Neutrophil (primary cell): ENCODE results near the gene TBXAS1.

Source experiments
- H3K27ac ChIP-seq: fragments of 200-600 bp; sonication (generic); 2 replicates; pipeline ENCODE4 v1.5.1; 2016; ENCODE audit warnings: mild to moderate bottlenecking, moderate library complexity
- H3K27me3 ChIP-seq: fragments of 200-600 bp; sonication (generic); 2 replicates; pipeline ENCODE4 v1.6.0; 2016; ENCODE audit warnings: mild to moderate bottlenecking
- H3K36me3 ChIP-seq: fragments of 200-600 bp; sonication (generic); 2 replicates; pipeline ENCODE4 v1.5.1; 2017
- H3K4me1 ChIP-seq, 2 experiments: fragments of 200-600 bp in 1 of 2; sonication (generic) in 1 of 2; 1 replicate in 1 of 2; 2 replicates in 1 of 2; pipeline versions ENCODE4 v1.5.1 to v1.6.1; 2013 to 2016; ENCODE audit warnings: low read depth in 1 of 2, low read length in 1 of 2, mild to moderate bottlenecking in 1 of 2, moderate library complexity in 1 of 2; ENCODE audit not compliant: control insufficient read depth in 1 of 2, insufficient read depth in 1 of 2
- H3K4me3 ChIP-seq, 2 experiments: fragments of 200-600 bp in 1 of 2; sonication (generic) in 1 of 2; 1 replicate in 1 of 2; 2 replicates in 1 of 2; pipeline ENCODE4 v1.5.1; 2013 to 2016; ENCODE audit warnings: low read depth in 1 of 2, low read length in 1 of 2, mild to moderate bottlenecking in 1 of 2, moderate library complexity in 1 of 2
- H3K9me3 ChIP-seq: fragments of 200-600 bp; sonication (generic); 2 replicates; pipeline ENCODE4 v1.5.1; 2016
- TF ChIP-seq, protein P1 (sequence below): fragments of 200-600 bp; sonication (generic); IDR thresholded peaks from 2 replicates; pipeline ENCODE4 v1.5.1; 2016; ENCODE audit warnings: antibody characterized with exemption

The TBXAS1 gene

DNA sequence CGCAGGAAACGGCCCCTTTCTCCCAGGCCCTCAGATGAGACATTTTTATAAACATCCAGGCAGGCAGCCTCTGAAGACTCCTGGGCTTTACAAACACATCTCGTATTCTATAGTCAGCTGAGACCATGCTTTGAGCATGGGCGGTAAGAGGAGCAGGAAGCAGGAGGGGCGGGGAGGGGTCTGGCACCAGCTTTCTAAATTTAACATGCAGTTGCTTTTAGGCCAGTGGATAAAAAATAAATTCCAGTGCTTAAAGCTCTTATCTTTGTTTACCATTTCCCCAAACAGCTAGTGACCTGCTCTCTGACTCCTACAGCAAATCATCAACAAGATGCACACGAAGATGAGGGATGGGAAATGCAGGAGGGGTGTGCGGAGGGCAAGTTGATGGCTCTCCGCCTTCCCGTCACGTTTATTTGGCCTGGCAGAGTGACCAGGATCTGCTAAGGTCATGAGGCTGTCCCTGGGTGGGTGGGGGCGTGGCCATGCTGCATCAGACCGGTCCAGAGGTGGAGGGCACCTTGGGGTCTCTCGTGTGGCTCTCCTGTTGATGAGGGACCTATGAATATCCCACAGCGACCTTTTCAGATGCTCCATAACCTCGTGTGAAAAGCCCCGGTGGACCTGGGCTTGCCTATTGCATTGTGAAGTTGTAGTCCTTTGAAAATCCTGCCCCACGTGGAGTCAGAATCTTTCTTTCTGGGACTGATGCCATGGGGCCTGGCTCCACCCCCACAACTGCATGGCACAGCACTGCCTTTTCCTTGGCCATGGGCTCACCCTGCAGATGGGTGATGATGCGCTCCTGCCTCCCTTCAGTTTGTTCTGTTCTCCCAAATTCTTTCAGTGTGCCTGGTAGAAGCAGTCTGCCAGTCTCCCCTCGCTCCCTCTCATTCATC lies 166.2 kb downstream of the TBXAS1 start:
- no peaks in the 10 kb centered on the region for H3K27me3 ChIP-seq
- H3K9me3 ChIP-seq = no peaks in the 10 kb centered on the region
- no peak overlapping the region for H3K27ac ChIP-seq
- H3K4me1 ChIP-seq = no peaks in the 10 kb centered on the region
- TF ChIP-seq, protein P1, sequence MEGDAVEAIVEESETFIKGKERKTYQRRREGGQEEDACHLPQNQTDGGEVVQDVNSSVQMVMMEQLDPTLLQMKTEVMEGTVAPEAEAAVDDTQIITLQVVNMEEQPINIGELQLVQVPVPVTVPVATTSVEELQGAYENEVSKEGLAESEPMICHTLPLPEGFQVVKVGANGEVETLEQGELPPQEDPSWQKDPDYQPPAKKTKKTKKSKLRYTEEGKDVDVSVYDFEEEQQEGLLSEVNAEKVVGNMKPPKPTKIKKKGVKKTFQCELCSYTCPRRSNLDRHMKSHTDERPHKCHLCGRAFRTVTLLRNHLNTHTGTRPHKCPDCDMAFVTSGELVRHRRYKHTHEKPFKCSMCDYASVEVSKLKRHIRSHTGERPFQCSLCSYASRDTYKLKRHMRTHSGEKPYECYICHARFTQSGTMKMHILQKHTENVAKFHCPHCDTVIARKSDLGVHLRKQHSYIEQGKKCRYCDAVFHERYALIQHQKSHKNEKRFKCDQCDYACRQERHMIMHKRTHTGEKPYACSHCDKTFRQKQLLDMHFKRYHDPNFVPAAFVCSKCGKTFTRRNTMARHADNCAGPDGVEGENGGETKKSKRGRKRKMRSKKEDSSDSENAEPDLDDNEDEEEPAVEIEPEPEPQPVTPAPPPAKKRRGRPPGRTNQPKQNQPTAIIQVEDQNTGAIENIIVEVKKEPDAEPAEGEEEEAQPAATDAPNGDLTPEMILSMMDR = no peak
- peaks cover 40% of the 10 kb centered on the region for H3K36me3 ChIP-seq
- H3K4me3 ChIP-seq = no peak overlapping the region

DNA sequence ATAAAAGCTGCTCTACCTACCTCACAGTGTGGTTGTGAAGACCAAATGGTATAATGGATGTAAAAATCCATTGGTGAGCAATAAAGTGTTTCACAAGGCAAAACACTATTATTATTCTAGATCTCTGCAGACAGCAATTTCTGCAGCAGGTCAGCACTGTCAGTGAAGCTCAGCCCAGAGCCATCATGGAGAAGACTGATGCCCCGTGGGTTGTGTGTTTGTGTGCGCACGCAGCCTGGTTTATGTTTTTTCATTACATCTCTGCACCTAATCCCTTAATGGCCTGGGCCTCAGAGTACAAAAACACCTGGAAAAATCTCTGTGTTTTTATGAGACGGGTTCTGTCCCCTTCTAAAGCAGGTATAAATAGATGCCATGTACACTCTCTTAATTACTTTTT lies 169.5 kb downstream of the TBXAS1 start:
- TF ChIP-seq, protein P1 = no peak
- no peaks in the 10 kb centered on the region for H3K4me1 ChIP-seq

DNA sequence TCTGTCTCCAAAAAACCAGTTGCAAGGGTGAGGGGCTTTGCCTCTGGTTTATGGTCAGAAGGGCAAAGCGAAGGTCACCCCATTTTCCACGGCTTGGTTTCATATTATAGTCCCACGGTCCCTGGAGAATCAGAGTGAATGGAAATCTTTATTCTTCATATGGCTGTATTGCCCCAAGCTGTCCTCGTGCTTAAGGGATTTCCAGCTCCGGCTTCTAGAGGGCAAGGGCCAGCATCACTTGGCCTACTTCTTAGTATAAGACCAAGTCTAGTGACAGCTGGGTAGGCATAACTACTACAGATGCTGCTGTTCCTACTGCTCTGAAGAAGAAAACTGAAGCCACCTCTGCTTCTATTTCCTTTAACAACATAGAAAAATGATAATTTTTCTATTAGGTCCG lies 170.5 kb downstream of the TBXAS1 start:
- no peaks in the 10 kb centered on the region for H3K9me3 ChIP-seq
- TF ChIP-seq, protein P1 = no peak
- no peaks in the 10 kb centered on the region for H3K4me1 ChIP-seq
- no peak overlapping the region for H3K27ac ChIP-seq
- H3K36me3 ChIP-seq = peaks cover 35% of the 10 kb centered on the region
- H3K27me3 ChIP-seq = no peaks in the 10 kb centered on the region
- H3K4me3 ChIP-seq = no peak overlapping the region

More for the DNA sequence above, 169.5 kb downstream of the TBXAS1 start:
- Histone ChIP-seq H3K27ac (no peak overlapping the region), H3K36me3 (peaks cover 32% of the 10 kb centered on the region), H3K9me3 (no peaks in the 10 kb centered on the region), H3K4me3 (no peak overlapping the region), H3K27me3 (no peaks in the 10 kb centered on the region)

DNA sequence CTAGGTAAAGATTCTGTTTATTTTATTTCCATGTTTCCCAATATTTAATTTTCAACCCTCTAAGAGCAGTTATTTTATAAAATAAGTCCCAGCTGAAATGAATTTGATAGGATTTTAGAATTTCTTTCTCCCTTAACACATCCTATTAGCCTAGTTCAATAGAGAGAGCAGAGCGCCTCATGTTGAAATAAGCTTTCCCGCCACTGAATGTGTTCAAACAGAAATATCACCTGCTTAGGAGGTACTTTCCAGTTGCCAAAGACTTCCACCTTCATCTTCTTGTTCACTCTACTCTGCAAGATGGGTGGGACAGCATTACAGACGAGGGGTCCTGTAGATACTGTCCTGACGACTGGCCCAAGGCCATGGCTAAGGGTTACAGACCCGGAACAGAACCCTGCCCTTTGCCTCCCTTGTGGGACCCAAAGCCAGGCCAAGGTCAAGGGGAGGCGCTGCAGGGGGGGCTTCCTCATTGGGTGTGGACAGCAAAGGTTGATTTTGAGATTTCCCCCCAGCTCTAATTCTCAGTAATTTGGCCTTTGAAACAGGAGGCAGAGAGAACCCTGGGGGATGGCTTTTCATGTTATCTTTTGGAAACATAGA lies 171.7 kb downstream of the TBXAS1 start:
- H3K36me3 ChIP-seq = peaks cover 34% of the 10 kb centered on the region
- TF ChIP-seq, protein P1 = no peak
- H3K27ac ChIP-seq = no peak overlapping the region
- H3K4me3 ChIP-seq = no peak overlapping the region
- no peaks in the 10 kb centered on the region for H3K27me3 ChIP-seq
- H3K9me3 ChIP-seq = no peaks in the 10 kb centered on the region
- no peaks in the 10 kb centered on the region for H3K4me1 ChIP-seq

DNA sequence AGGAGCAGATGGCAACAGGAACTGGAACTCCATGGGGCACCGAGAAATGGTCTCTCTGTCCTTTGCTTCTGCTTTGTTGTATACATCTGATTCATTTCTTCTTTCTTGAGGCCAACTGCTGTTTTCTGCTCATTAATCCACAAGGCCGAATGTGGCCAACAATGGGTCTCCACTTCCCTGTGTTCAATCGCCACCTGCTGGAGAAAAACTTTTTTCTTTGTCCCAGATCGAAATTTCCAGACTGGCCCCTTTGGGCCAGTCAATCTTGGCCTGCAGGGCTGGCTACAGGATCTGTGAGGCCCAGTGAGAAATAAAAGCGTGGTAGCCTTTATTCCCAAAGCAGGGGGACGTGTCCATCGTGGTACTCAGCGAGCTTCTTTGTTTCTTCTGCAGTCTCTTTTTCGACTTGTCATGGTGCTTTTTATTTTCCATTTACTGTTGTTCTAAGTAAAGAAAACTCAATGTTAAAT lies 174.9 kb downstream of the TBXAS1 start:
- Histone ChIP-seq H3K27ac (no peak overlapping the region), H3K36me3 (peaks cover 49% of the 10 kb centered on the region), H3K9me3 (no peaks in the 10 kb centered on the region), H3K4me3 (no peak overlapping the region), H3K27me3 (no peaks in the 10 kb centered on the region), H3K4me1 (no peaks in the 10 kb centered on the region)
- TF ChIP-seq, protein P1 = no peak
